ENCODE data around the gene KIF11.
"Not testable (repeated sequence)": the region's sequence is repeated elsewhere in the genome, so short reads cannot be mapped to it uniquely, and the experiment has no call there.

KIF11 gene

GRCh38 chr10:92575961-92576360 lies 17.0 kb upstream of the KIF11 start:
- no peak for TF ChIP-seq NFRKB (IDR thresholded peaks at IDR 0.05)
- no peak for TF ChIP-seq ELF4 (IDR thresholded peaks at IDR 0.05)
- TF ChIP-seq SUZ12 (IDR thresholded peaks at IDR 0.05) = no peak
- TF ChIP-seq FOXM1 (IDR thresholded peaks at IDR 0.05; ENCODE audit: borderline replicate concordance) = no peak
- no peak for TF ChIP-seq HDGF (IDR thresholded peaks at IDR 0.05; ENCODE audit: borderline replicate concordance)
- no peak for TF ChIP-seq CTBP1 (IDR thresholded peaks at IDR 0.05; ENCODE audit: borderline replicate concordance)
- no peak for TF ChIP-seq TARDBP (IDR thresholded peaks at IDR 0.05)
- TF ChIP-seq L3MBTL2 (conservative IDR thresholded peaks at IDR 0.05) = no peak
- TF ChIP-seq ZNF384 (IDR thresholded peaks at IDR 0.05) = no peak
- POLR2A ChIA-PET = no interaction called here
- DNase-seq (ENCODE audit: extremely low spot score) = no peak
- CTCF ChIA-PET = interaction anchor here (1.3 to 2.5 kb wide), 2 partner anchors 57 to 59 kb away, joined by 3 to 16 read pairs; no protein-coding TSS in a partner anchor

- CTCF ChIA-PET; DNase-seq (ENCODE audit: extremely low spot score): not testable (repeated sequence)
- POLR2A ChIA-PET = interaction anchor here (1.2 to 1.4 kb wide), 2 partner anchors 9 kb away, joined by 3 to 6 read pairs; partner anchors contain the start of gene IDE
Observed at GRCh38 chr10:92582347-92582746, 10.6 kb upstream of the KIF11 start.

GRCh38 chr10:92590623-92591549 lies 2.0 kb upstream of the KIF11 start:
- ChIA-PET CTCF (interaction anchor here (0.6 to 0.7 kb wide), 4 partner anchors 17 to 260 kb away, joined by 3 to 4 read pairs (median 3); partner anchors contain the start of genes EXOC6 and IDE), POLR2A (interaction anchor here (0.7 to 2.7 kb wide), 19 partner anchors 9 to 288 kb away, joined by 3 to 39 read pairs (median 3); partner anchors contain the start of genes EXOC6, HHEX and IDE)
- no peak for TF ChIP-seq ZNF384 (IDR thresholded peaks at IDR 0.05)
- peak; percentile 65 for DNase-seq (ENCODE audit: extremely low spot score)

- ChIA-PET POLR2A (interaction anchor here (0.7 to 2.7 kb wide), 18 partner anchors 10 to 288 kb away, joined by 3 to 39 read pairs (median 4); partner anchors contain the start of genes EXOC6, HHEX and IDE), CTCF (interaction anchor here (0.7 kb wide), 1 partner anchor 255 kb away, joined by 3 read pairs; no protein-coding TSS in a partner anchor)
- TF ChIP-seq NFRKB (IDR thresholded peaks at IDR 0.05) (no peak), ELF4 (IDR thresholded peaks at IDR 0.05) (peak; percentile 52; the same call in 1 of the 2 replicates), LEF1 (IDR thresholded peaks at IDR 0.05; ENCODE audit: borderline replicate concordance) (no peak), TARDBP (IDR thresholded peaks at IDR 0.05) (no peak), HDGF (IDR thresholded peaks at IDR 0.05; ENCODE audit: borderline replicate concordance) (no peak), PKNOX1 (IDR thresholded peaks at IDR 0.05) (0 out of 2 replicates have a peak, but pooled peaks have one; percentile 27)
- peak; percentile 79 for DNase-seq (ENCODE audit: extremely low spot score)
Observed at GRCh38 chr10:92591550-92592022, 1.3 kb upstream of the KIF11 start.

- TF ChIP-seq PKNOX1 (IDR thresholded peaks at IDR 0.05) = peak; percentile 80
- no peak for TF ChIP-seq SP1 (IDR thresholded peaks at IDR 0.05)
- ChIA-PET CTCF (no interaction called here), POLR2A (no interaction called here)
- DNase-seq (ENCODE audit: extremely low spot score) = no peak
Observed at GRCh38 chr10:92593619-92594588, 974 bp downstream of the KIF11 start.

- TF ChIP-seq ELF4 (IDR thresholded peaks at IDR 0.05) (no peak), PKNOX1 (IDR thresholded peaks at IDR 0.05) (no peak), BHLHE40 (IDR thresholded peaks at IDR 0.05; ENCODE audit: borderline replicate concordance) (no peak), FOXA1 (IDR thresholded peaks at IDR 0.05) (no peak), TARDBP (IDR thresholded peaks at IDR 0.05) (no peak), SP1 (IDR thresholded peaks at IDR 0.05) (no peak), ARNT (IDR thresholded peaks at IDR 0.05) (no peak), FOXK2 (IDR thresholded peaks at IDR 0.05) (no peak), SUZ12 (IDR thresholded peaks at IDR 0.05) (no peak), HDGF (IDR thresholded peaks at IDR 0.05; ENCODE audit: borderline replicate concordance) (no peak), FOXM1 (IDR thresholded peaks at IDR 0.05; ENCODE audit: borderline replicate concordance) (no peak), NFRKB (IDR thresholded peaks at IDR 0.05) (no peak)
- no peak for DNase-seq (ENCODE audit: extremely low spot score)
- ChIA-PET CTCF (no interaction called here), POLR2A (interaction anchor here (1.1 kb wide), 1 partner anchor 22 kb away, joined by 3 read pairs; no protein-coding TSS in a partner anchor)
Observed at GRCh38 chr10:92595505-92595904, 2.6 kb downstream of the KIF11 start.
